Measurements from ENCODE around the gene ANGPT4. TPM values are rescaled to one million over a fixed set of nuclear protein-coding genes. Genes with fewer than 3 reads are reported as not detected.

ANGPT4 gene
- total and polyA plus RNA-seq, 3 experiments from 2014 or later = not detected

- POLR2A ChIA-PET = no interaction called here
- H3K4me3 Mint-ChIP-seq = no peak overlapping the region
Observed at GRCh38 chr20:888057-888456, 28.1 kb downstream of the ANGPT4 start.

GRCh38 chr20:887137-887536, 29.0 kb downstream of the ANGPT4 start:
- no peak overlapping the region for H3K4me3 Mint-ChIP-seq

More at GRCh38 chr20:888057-888456, 28.1 kb downstream of the ANGPT4 start:
- Mint-ChIP-seq H3K27me3 (peaks cover 9 to 16% of the 10 kb centered on the region in 2 donors), H3K27ac (no peak overlapping the region), H3K36me3 (no peaks in the 10 kb centered on the region), H3K4me1 (peaks cover 0 to 3% (median 0%) of the 10 kb centered on the region in 3 donors), H3K9me3 (no peaks in the 10 kb centered on the region)
- CTCF ChIA-PET = no interaction called here
- Histone ChIP-seq H3K27me3 (ENCODE audit: insufficient read depth, low read length, poor library complexity, severe bottlenecking) (no peaks in the 10 kb centered on the region), H3K9me3 (ENCODE audit: low read length) (no peaks in the 10 kb centered on the region), H3K36me3 (ENCODE audit: insufficient read depth, low read length) (no peaks in the 10 kb centered on the region), H3K27ac (ENCODE audit: low read depth, low read length) (no peak overlapping the region), H3K4me1 (ENCODE audit: insufficient read depth, low read length) (no peaks in the 10 kb centered on the region), H3K4me3 (ENCODE audit: low read length) (no peak overlapping the region)
- DNase-seq = peak in 1 of 5 donors; percentile 8

GRCh38 chr20:884983-885952, 30.9 kb downstream of the ANGPT4 start:
- H3K27ac ChIP-seq (ENCODE audit: low read depth, low read length) = no peak overlapping the region
- no peaks in the 10 kb centered on the region for H3K36me3 ChIP-seq (ENCODE audit: insufficient read depth, low read length)
- H3K27ac Mint-ChIP-seq = peak overlapping the region in 1 of 8 donors; percentile 15
- no peaks in the 10 kb centered on the region for H3K9me3 ChIP-seq (ENCODE audit: low read length)
- no peaks in the 10 kb centered on the region for H3K9me3 Mint-ChIP-seq
- DNase-seq = peak in 1 of 5 donors; percentile 40
- H3K27me3 Mint-ChIP-seq = peaks cover 7 to 10% of the 10 kb centered on the region in 2 donors
- no peak overlapping the region for H3K4me3 Mint-ChIP-seq
- H3K27me3 ChIP-seq (ENCODE audit: insufficient read depth, low read length, poor library complexity, severe bottlenecking) = no peaks in the 10 kb centered on the region
- CTCF ChIA-PET = no interaction called here
- no peak overlapping the region for H3K4me3 ChIP-seq (ENCODE audit: low read length)
- H3K4me1 ChIP-seq (ENCODE audit: insufficient read depth, low read length) = no peaks in the 10 kb centered on the region
- peaks cover 7 to 9% (median 8%) of the 10 kb centered on the region in 3 donors for H3K4me1 Mint-ChIP-seq
- H3K36me3 Mint-ChIP-seq = no peaks in the 10 kb centered on the region
- POLR2A ChIA-PET = no interaction called here

More at GRCh38 chr20:887137-887536, 29.0 kb downstream of the ANGPT4 start:
- Histone ChIP-seq H3K4me1 (ENCODE audit: insufficient read depth, low read length) (no peaks in the 10 kb centered on the region), H3K4me3 (ENCODE audit: low read length) (no peak overlapping the region), H3K36me3 (ENCODE audit: insufficient read depth, low read length) (no peaks in the 10 kb centered on the region), H3K27me3 (ENCODE audit: insufficient read depth, low read length, poor library complexity, severe bottlenecking) (no peaks in the 10 kb centered on the region), H3K27ac (ENCODE audit: low read depth, low read length) (no peak overlapping the region), H3K9me3 (ENCODE audit: low read length) (no peaks in the 10 kb centered on the region)
- peaks cover 10 to 12% of the 10 kb centered on the region in 2 donors for H3K27me3 Mint-ChIP-seq
- H3K9me3 Mint-ChIP-seq = no peaks in the 10 kb centered on the region
- H3K4me1 Mint-ChIP-seq = peaks cover 0 to 3% (median 0%) of the 10 kb centered on the region in 3 donors
- DNase-seq = peak in 1 of 5 donors; percentile 4
- POLR2A ChIA-PET = no interaction called here
- H3K27ac Mint-ChIP-seq = no peak overlapping the region
- H3K36me3 Mint-ChIP-seq = no peaks in the 10 kb centered on the region
- CTCF ChIA-PET = interaction anchor here (0.7 to 1.3 kb wide), 2 partner anchors 69 to 1469 kb away, joined by 3 to 5 read pairs; no protein-coding TSS in a partner anchor

GRCh38 chr20:881783-882144, 34.4 kb downstream of the ANGPT4 start:
- no peaks in the 10 kb centered on the region for H3K9me3 ChIP-seq (ENCODE audit: low read length)
- POLR2A ChIA-PET = no interaction called here
- CTCF ChIA-PET = no interaction called here
- no peaks in the 10 kb centered on the region for H3K9me3 Mint-ChIP-seq
- H3K36me3 Mint-ChIP-seq = no peaks in the 10 kb centered on the region
- no peaks in the 10 kb centered on the region for H3K27me3 ChIP-seq (ENCODE audit: insufficient read depth, low read length, poor library complexity, severe bottlenecking)
- peaks cover 5 to 7% of the 10 kb centered on the region in 2 donors for H3K27me3 Mint-ChIP-seq
- peak in 1 of 5 donors; percentile 14 for DNase-seq
- H3K4me1 Mint-ChIP-seq = peaks cover 7 to 12% (median 9%) of the 10 kb centered on the region in 3 donors
- peak overlapping the region in 3 of 8 donors; percentile 58 to 86 (median 62) for H3K27ac Mint-ChIP-seq
- no peaks in the 10 kb centered on the region for H3K4me1 ChIP-seq (ENCODE audit: insufficient read depth, low read length)
- H3K4me3 ChIP-seq (ENCODE audit: low read length) = no peak overlapping the region
- H3K36me3 ChIP-seq (ENCODE audit: insufficient read depth, low read length) = no peaks in the 10 kb centered on the region
- H3K4me3 Mint-ChIP-seq = peak overlapping the region in 1 of 7 donors; percentile 17
- H3K27ac ChIP-seq (ENCODE audit: low read depth, low read length) = no peak overlapping the region

- peak overlapping the region in 6 of 8 donors; percentile 16 to 86 (median 54) for H3K27ac Mint-ChIP-seq
- POLR2A ChIA-PET = no interaction called here
- H3K4me3 ChIP-seq (ENCODE audit: low read length) = no peak overlapping the region
Observed at GRCh38 chr20:881051-881782, 34.9 kb downstream of the ANGPT4 start.

GRCh38 chr20:879626-880025, 36.5 kb downstream of the ANGPT4 start:
- Histone ChIP-seq H3K27me3 (ENCODE audit: insufficient read depth, low read length, poor library complexity, severe bottlenecking) (no peaks in the 10 kb centered on the region), H3K4me3 (ENCODE audit: low read length) (no peak overlapping the region), H3K27ac (ENCODE audit: low read depth, low read length) (no peak overlapping the region), H3K9me3 (ENCODE audit: low read length) (no peaks in the 10 kb centered on the region), H3K4me1 (ENCODE audit: insufficient read depth, low read length) (no peaks in the 10 kb centered on the region), H3K36me3 (ENCODE audit: insufficient read depth, low read length) (no peaks in the 10 kb centered on the region)
- Mint-ChIP-seq H3K9me3 (no peaks in the 10 kb centered on the region), H3K27ac (no peak overlapping the region), H3K36me3 (no peaks in the 10 kb centered on the region), H3K27me3 (peaks cover 6 to 7% of the 10 kb centered on the region in 2 donors), H3K4me1 (peaks cover 6 to 12% (median 7%) of the 10 kb centered on the region in 3 donors), H3K4me3 (no peak overlapping the region)
- ChIA-PET POLR2A (no interaction called here), CTCF (no interaction called here)
- DNase-seq = peak in 1 of 5 donors; percentile 35

More at GRCh38 chr20:881051-881782, 34.9 kb downstream of the ANGPT4 start:
- no peak overlapping the region for H3K27ac ChIP-seq (ENCODE audit: low read depth, low read length)
- Mint-ChIP-seq H3K9me3 (no peaks in the 10 kb centered on the region), H3K4me3 (peak overlapping the region in 1 of 7 donors; percentile 17), H3K4me1 (peaks cover 7 to 12% (median 9%) of the 10 kb centered on the region in 3 donors), H3K27me3 (peaks cover 6 to 7% of the 10 kb centered on the region in 2 donors), H3K36me3 (no peaks in the 10 kb centered on the region)
- CTCF ChIA-PET = no interaction called here
- no peaks in the 10 kb centered on the region for H3K4me1 ChIP-seq (ENCODE audit: insufficient read depth, low read length)
- no peaks in the 10 kb centered on the region for H3K27me3 ChIP-seq (ENCODE audit: insufficient read depth, low read length, poor library complexity, severe bottlenecking)
- H3K9me3 ChIP-seq (ENCODE audit: low read length) = no peaks in the 10 kb centered on the region
- no peaks in the 10 kb centered on the region for H3K36me3 ChIP-seq (ENCODE audit: insufficient read depth, low read length)
- DNase-seq = peak in 1 of 5 donors; percentile 19

- ChIA-PET CTCF (no interaction called here), POLR2A (no interaction called here)
- Histone ChIP-seq H3K4me1 (ENCODE audit: insufficient read depth, low read length) (no peaks in the 10 kb centered on the region), H3K36me3 (ENCODE audit: insufficient read depth, low read length) (no peaks in the 10 kb centered on the region), H3K4me3 (ENCODE audit: low read length) (no peak overlapping the region), H3K27ac (ENCODE audit: low read depth, low read length) (no peak overlapping the region), H3K27me3 (ENCODE audit: insufficient read depth, low read length, poor library complexity, severe bottlenecking) (no peaks in the 10 kb centered on the region), H3K9me3 (ENCODE audit: low read length) (no peaks in the 10 kb centered on the region)
- no peaks in the 10 kb centered on the region for H3K36me3 Mint-ChIP-seq
- peaks cover 6 to 12% (median 7%) of the 10 kb centered on the region in 3 donors for H3K4me1 Mint-ChIP-seq
- no peaks in the 10 kb centered on the region for H3K9me3 Mint-ChIP-seq
- no peak overlapping the region for H3K4me3 Mint-ChIP-seq
- no peak overlapping the region for H3K27ac Mint-ChIP-seq
- H3K27me3 Mint-ChIP-seq = peaks cover 0 to 4% of the 10 kb centered on the region in 2 donors
- DNase-seq = peak in 1 of 5 donors; percentile 43
Observed at GRCh38 chr20:878511-879307, 37.4 kb downstream of the ANGPT4 start.
